GM12878 (cell line): ENCODE measurements around the gene CNNM2. TPM values are rescaled to one million over a fixed set of nuclear protein-coding genes. Genes with fewer than 3 reads are reported as not detected.

Experiments used
- ATAC-seq: fragments of 200-7000 bp; cut with Tn5 transposase; 3 replicates; pipeline ENCODE4 v1.9.1; 2020; ENCODE audit warnings: mild to moderate bottlenecking, moderate library complexity
- BruUV-seq: library from RNA; stranded (reverse); fragments of 400-500 nt; replicated peaks from 2 replicates; lab custom pipeline; 2021; lab: Mats Ljungman, UMichigan
- CTCF ChIA-PET: fragments of 300-600 bp; sonication (Branson Sonifier 250); formaldehyde crosslinking; extraction: SDS; loops from one replicate; lab custom pipeline; 2021; ENCODE audit warnings: inconsistent platforms; lab: Yijun Ruan, JAX
- POLR2A ChIA-PET: fragments of 350-600 bp; formaldehyde crosslinking; extraction: SDS; loops from one replicate; lab custom pipeline; 2021; ENCODE audit warnings: inconsistent platforms; lab: Charles Lee
- RAD21 ChIA-PET: fragments of 300-600 bp; sonication (Branson Sonifier 250); formaldehyde crosslinking; loops from one replicate; lab custom pipeline; 2023; ENCODE audit warnings: antibody characterized with exemption; ENCODE audit not compliant: unreplicated experiment; lab: Charles Lee
- SMC1A ChIA-PET: fragments of 300-600 bp; sonication (Branson Sonifier 250); formaldehyde crosslinking; loops from one replicate; lab custom pipeline; 2023; ENCODE audit not compliant: unreplicated experiment, uncharacterized antibody; lab: Charles Lee
- DNase-seq: peaks from one replicate; pipeline ENCODE4 v3.0.0-alpha.2; 2011; ENCODE audit warnings: low read depth, low spot score
- FAIRE-seq: peaks from 3 replicates; lab custom pipeline; 2011; peaks lifted over from hg19 to GRCh38; lab: Jason Lieb, UNC
- H2AFZ ChIP-seq: 2 replicates; pipeline ENCODE4 v1.6.0; 2011; ENCODE audit warnings: low read depth, low read length, control low read depth; ENCODE audit not compliant: control insufficient read depth
- H3K27ac ChIP-seq: 2 replicates; pipeline ENCODE4 v1.5.1; 2011; ENCODE audit warnings: control low read depth; ENCODE audit not compliant: control insufficient read depth, insufficient read depth
- H3K27me3 ChIP-seq, 2 experiments: replicated peaks in 1 of 2; 2 replicates each; pipeline versions ENCODE4 v1.6.0 to v1.6.1; 2011; ENCODE audit warnings: low read length in 1 of 2; ENCODE audit not compliant: control insufficient read depth in 2 of 2, insufficient read depth in 2 of 2
- H3K36me3 ChIP-seq, 2 experiments: 2 replicates each; pipeline ENCODE4 v1.5.1; 2011; ENCODE audit warnings: low read length in 1 of 2; ENCODE audit not compliant: control insufficient read depth in 2 of 2, insufficient read depth in 2 of 2
- H3K4me1 ChIP-seq: 2 replicates; pipeline ENCODE4 v1.6.1; 2011; ENCODE audit warnings: mild to moderate bottlenecking, low read length, moderate library complexity, mixed read lengths; ENCODE audit not compliant: control insufficient read depth, insufficient read depth
- H3K4me2 ChIP-seq: 2 replicates; pipeline ENCODE4 v1.6.0; 2011; ENCODE audit warnings: control low read depth; ENCODE audit not compliant: control insufficient read depth, insufficient read depth
- H3K4me3 ChIP-seq: fragments of 200-600 bp; sonication (generic); 2 replicates; pipeline ENCODE4 v1.5.1; 2016
- H3K79me2 ChIP-seq: 2 replicates; pipeline ENCODE4 v1.6.0; 2011; ENCODE audit warnings: low read length; ENCODE audit not compliant: control insufficient read depth, insufficient read depth
- H3K9ac ChIP-seq: 2 replicates; pipeline ENCODE4 v1.8.0; 2011; ENCODE audit warnings: low read length, control low read depth, mixed read lengths; ENCODE audit not compliant: control insufficient read depth, insufficient read depth
- H3K9me3 ChIP-seq: replicated peaks from 3 replicates; pipeline ENCODE4 v1.5.1; 2011; ENCODE audit warnings: mild to moderate bottlenecking, low read length; ENCODE audit not compliant: control insufficient read depth, insufficient read depth
- H4K20me1 ChIP-seq: 2 replicates; pipeline ENCODE4 v1.6.0; 2011; ENCODE audit not compliant: control insufficient read depth, insufficient read depth
- BRCA1 ChIP-seq: IDR thresholded peaks from 2 replicates; pipeline ENCODE4 v1.6.1; 2011; ENCODE audit warnings: low read depth, low read length, improper control_type of control experiment
- CREB1 ChIP-seq: IDR thresholded peaks from 2 replicates; pipeline ENCODE4 v1.6.1; 2012; ENCODE audit warnings: low read depth, mild to moderate bottlenecking, inconsistent platforms
- JUNB ChIP-seq: IDR thresholded peaks from 2 replicates; pipeline ENCODE4 v1.6.1; 2016; ENCODE audit warnings: antibody characterized with exemption, mild to moderate bottlenecking
- NFIC ChIP-seq: IDR thresholded peaks from 2 replicates; pipeline ENCODE4 v1.6.1; 2012; ENCODE audit warnings: low read depth, mild to moderate bottlenecking, inconsistent platforms, low read length, moderate library complexity
- POLR2AphosphoS5 ChIP-seq: IDR thresholded peaks from 2 replicates; pipeline ENCODE4 v1.6.1; 2011; ENCODE audit warnings: mild to moderate bottlenecking, low read length, inconsistent platforms
- SIN3A ChIP-seq: IDR thresholded peaks from 2 replicates; pipeline ENCODE4 v1.6.1; 2012; ENCODE audit warnings: low read depth, low read length, improper control_type of control experiment
- SIX5 ChIP-seq: IDR thresholded peaks from 2 replicates; pipeline ENCODE4 v1.6.1; 2011; ENCODE audit warnings: mild to moderate bottlenecking, low read depth, low read length, moderate library complexity; ENCODE audit not compliant: severe bottlenecking
- SUZ12 ChIP-seq: fragments of 200-600 bp; sonication (generic); IDR thresholded peaks from one replicate; pipeline ENCODE4 v1.6.1; 2018; ENCODE audit warnings: antibody characterized with exemption, mild to moderate bottlenecking; ENCODE audit not compliant: unreplicated experiment
- TARDBP ChIP-seq: IDR thresholded peaks from 2 replicates; pipeline ENCODE4 v1.6.1; 2016; ENCODE audit warnings: borderline replicate concordance
- WGBS: methylation state at CpG from one replicate; pipeline ENCODE4 v1.1.6; 2016; ENCODE audit warnings: low lambda C conversion rate; ENCODE audit not compliant: insufficient replicate concordance, insufficient coverage; ENCODE audit errors: missing lambda C conversion rate; 5-methylcytosine and 5-hydroxymethylcytosine counted together
- in situ Hi-C: fragments of 300-500 bp; cut with MboI; formaldehyde crosslinking; loops from 9 replicates; pipeline ENCODE4 v1.14.3; 2018; ENCODE audit warnings: mixed read lengths
- intact Hi-C: fragments of 100-400 bp; cut with micrococcal nuclease; formaldehyde crosslinking; loops from one replicate; pipeline ENCODE4 v1.14.2; 2022; ENCODE audit not compliant: unreplicated experiment
- polyA plus RNA-seq, 11 experiments: library from polyadenylated mRNA; depleted of rRNA in 4 of 11; unstranded in 6 of 11; stranded (reverse) in 5 of 11; fragments of >200 nt; fragmentation: Nextera tagmentation in 4 of 11; fragmentation: Illumina TruSeq in 1 of 11; extraction: Ambion mirVana in 4 of 11; extraction: Trizol in 1 of 11; gene quantifications; 1 replicate in 1 of 11; 2 replicates in 10 of 11; pipeline versions ENCODE4 v1.2.1 to v1.2.3, GENCODE V29; 2011 to 2016; ENCODE audit warnings: inconsistent platforms in 2 of 11, missing spikeins in 2 of 11, low read depth in 1 of 11
- total RNA-seq, 4 experiments: library from RNA; depleted of rRNA in 3 of 4; stranded (reverse); fragments of >200 nt in 3 of 4; fragmentation: Illumina TruSeq in 1 of 4; extraction: Trizol in 1 of 4; gene quantifications; 2 replicates each; pipeline versions ENCODE4 v1.2.1 to v1.2.3, GENCODE V29; 2013 to 2021
- TF ChIP-seq, protein P1 (sequence below): fragments of 450-650 bp; IDR thresholded peaks from 2 replicates; pipeline ENCODE4 v1.6.1; 2017; ENCODE audit warnings: antibody characterized with exemption, mild to moderate bottlenecking, moderate library complexity
- TF ChIP-seq, protein P2 (sequence below): IDR thresholded peaks from 2 replicates; pipeline ENCODE4 v1.6.1; 2011; ENCODE audit warnings: borderline replicate concordance, low read depth, mild to moderate bottlenecking, moderate library complexity, low read length; ENCODE audit not compliant: insufficient read depth, poor library complexity, severe bottlenecking

The CNNM2 gene
- total and polyA plus RNA-seq, 10 of the 15 experiments (the other 5 are each of a cell fraction or from before 2014, with no cell fraction given): 0.18 to 7.3 (median 2.5) TPM

DNA sequence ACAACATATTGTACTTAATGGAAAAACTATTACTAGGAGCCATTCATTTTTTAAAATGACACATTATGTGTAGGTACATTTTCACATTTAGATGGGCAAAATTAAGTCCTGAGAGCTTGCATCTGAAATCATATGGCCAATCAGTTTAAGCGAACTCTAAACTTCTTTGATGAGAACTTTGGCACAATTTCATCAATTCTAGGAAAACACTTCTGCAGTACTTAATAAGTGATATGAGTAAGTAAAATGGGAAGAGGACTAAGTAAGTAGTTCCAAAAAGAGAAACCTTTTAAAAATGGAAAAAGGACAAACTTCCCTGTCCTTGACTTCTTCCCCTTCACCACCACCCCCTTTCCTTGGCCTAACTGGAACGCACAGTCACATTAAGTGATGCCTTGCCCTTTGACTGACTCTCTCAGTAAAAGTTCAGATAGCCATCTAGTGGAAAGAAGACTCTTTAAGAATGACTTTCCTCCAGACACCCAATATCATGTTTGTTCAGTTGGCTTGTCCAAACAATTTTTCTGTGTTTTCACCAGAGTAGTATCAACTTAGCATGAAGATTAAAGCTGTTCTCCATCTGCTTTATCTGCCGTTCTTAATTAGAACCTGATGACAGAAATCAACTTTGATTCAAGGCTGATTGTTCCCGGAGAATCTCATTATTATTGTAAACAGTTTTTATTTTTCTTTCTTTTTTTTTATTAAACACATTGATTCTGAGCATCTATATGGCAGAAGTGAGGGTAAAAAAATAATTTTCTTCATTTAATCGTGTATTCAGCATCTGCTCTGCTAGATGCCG, 45.1 kb downstream of the CNNM2 start:
- Histone ChIP-seq H3K4me1 (no peaks in the 10 kb centered on the region), H3K4me2 (no peak overlapping the region), H3K9ac (no peak overlapping the region), H3K9me3 (no peaks in the 10 kb centered on the region), H3K4me3 (no peak overlapping the region), H4K20me1 (no peaks in the 10 kb centered on the region), H3K36me3 (no peaks in the 10 kb centered on the region), H3K27ac (no peak overlapping the region)
- FAIRE-seq (no peak), ATAC-seq (no peak), DNase-seq (no peak)
- ChIA-PET RAD21 (no interaction called here), CTCF (no interaction called here), POLR2A (no interaction called here)
- in situ Hi-C loops (no loop called here), intact Hi-C loops (no loop called here)
- 89% methylated on average over 6 of the region's 6 CpGs for WGBS
- TF ChIP-seq BRCA1 (no peak), SUZ12 (no peak), JUNB (no peak), TARDBP (no peak), SIN3A (no peak)
- TF ChIP-seq, all 136 proteins: peak for 0
- H3K79me2 ChIP-seq: no peaks in the 10 kb centered on the region
- H3K27me3 ChIP-seq: no peaks in the 10 kb centered on the region
- SMC1A ChIA-PET: interaction anchor here (1.4 kb wide), 1 partner anchor 9 kb away, joined by 3 read pairs; no protein-coding TSS in a partner anchor
- H2AFZ ChIP-seq: no peak overlapping the region
- no TSS peak for BruUV-seq

DNA sequence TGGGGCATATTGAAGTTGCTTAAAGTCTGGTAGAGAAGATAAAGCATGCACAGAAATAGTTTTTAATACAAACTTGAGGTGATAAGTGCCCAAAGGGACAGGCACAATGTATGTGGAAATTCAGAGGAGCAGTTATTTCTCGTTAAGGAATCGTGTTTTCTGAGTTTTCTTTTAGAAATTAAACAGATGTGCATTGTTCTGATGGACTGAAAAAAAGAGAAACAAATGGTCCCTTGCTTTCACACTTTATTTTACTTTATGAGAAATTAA, 45.6 kb downstream of the CNNM2 start:
- no peaks in the 10 kb centered on the region for H3K4me1 ChIP-seq
- no peaks in the 10 kb centered on the region for H3K36me3 ChIP-seq
- H3K4me3 ChIP-seq: no peak overlapping the region
- ChIA-PET CTCF (interaction anchor here (1.1 kb wide), 1 partner anchor 81 kb away, joined by 4 read pairs; no protein-coding TSS in a partner anchor), RAD21 (no interaction called here), SMC1A (no interaction called here), POLR2A (no interaction called here)
- H3K9ac ChIP-seq: no peak overlapping the region
- no peaks in the 10 kb centered on the region for H4K20me1 ChIP-seq
- in situ Hi-C loops: no loop called here
- 100% methylated on average over 2 of the region's 2 CpGs for WGBS
- no TSS peak for BruUV-seq
- DNase-seq (no peak), ATAC-seq (no peak), FAIRE-seq (no peak)
- H3K4me2 ChIP-seq: no peak overlapping the region
- intact Hi-C loops: no loop called here
- H3K27me3 ChIP-seq: no peaks in the 10 kb centered on the region
- H3K79me2 ChIP-seq: no peaks in the 10 kb centered on the region
- no peak overlapping the region for H3K27ac ChIP-seq
- no peak overlapping the region for H2AFZ ChIP-seq
- H3K9me3 ChIP-seq: no peaks in the 10 kb centered on the region
- TF ChIP-seq SIX5 (no peak), NFIC (no peak), CREB1 (no peak), POLR2AphosphoS5 (no peak)
- TF ChIP-seq, protein P1, sequence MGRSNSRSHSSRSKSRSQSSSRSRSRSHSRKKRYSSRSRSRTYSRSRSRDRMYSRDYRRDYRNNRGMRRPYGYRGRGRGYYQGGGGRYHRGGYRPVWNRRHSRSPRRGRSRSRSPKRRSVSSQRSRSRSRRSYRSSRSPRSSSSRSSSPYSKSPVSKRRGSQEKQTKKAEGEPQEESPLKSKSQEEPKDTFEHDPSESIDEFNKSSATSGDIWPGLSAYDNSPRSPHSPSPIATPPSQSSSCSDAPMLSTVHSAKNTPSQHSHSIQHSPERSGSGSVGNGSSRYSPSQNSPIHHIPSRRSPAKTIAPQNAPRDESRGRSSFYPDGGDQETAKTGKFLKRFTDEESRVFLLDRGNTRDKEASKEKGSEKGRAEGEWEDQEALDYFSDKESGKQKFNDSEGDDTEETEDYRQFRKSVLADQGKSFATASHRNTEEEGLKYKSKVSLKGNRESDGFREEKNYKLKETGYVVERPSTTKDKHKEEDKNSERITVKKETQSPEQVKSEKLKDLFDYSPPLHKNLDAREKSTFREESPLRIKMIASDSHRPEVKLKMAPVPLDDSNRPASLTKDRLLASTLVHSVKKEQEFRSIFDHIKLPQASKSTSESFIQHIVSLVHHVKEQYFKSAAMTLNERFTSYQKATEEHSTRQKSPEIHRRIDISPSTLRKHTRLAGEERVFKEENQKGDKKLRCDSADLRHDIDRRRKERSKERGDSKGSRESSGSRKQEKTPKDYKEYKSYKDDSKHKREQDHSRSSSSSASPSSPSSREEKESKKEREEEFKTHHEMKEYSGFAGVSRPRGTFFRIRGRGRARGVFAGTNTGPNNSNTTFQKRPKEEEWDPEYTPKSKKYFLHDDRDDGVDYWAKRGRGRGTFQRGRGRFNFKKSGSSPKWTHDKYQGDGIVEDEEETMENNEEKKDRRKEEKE: no peak
- TF ChIP-seq, protein P2, sequence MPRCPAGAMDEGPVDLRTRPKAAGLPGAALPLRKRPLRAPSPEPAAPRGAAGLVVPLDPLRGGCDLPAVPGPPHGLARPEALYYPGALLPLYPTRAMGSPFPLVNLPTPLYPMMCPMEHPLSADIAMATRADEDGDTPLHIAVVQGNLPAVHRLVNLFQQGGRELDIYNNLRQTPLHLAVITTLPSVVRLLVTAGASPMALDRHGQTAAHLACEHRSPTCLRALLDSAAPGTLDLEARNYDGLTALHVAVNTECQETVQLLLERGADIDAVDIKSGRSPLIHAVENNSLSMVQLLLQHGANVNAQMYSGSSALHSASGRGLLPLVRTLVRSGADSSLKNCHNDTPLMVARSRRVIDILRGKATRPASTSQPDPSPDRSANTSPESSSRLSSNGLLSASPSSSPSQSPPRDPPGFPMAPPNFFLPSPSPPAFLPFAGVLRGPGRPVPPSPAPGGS: no peak
